ENCODE data around the gene ACACA. TPM values are rescaled to one million over a fixed set of nuclear protein-coding genes. Genes with fewer than 3 reads are reported as not detected.

ACACA gene
- total RNA-seq, 2 experiments from 2014 or later: 58.2 to 64.4 TPM

DNA sequence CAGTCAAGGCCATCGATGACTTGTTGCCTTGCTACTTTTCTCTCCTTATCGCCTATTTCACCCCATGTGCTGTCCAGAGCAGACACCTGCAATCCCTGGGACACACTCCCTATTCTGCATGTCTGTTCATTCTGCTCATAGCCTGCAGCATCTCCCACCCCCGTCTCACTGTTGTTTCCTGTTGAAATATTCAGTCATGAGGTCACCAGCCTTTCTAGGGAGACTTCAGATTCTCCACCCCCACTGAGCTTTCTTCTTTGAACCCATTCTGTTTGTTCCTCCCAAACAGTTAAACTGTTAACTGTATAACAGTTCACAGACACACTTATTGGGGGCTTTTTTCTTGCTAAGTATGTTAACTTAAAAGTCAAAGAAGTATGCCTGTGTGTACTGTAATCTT is 363.4 kb downstream of the ACACA start:
- CTCF ChIA-PET: no interaction called here
- Mint-ChIP-seq H3K9me3 (no peaks in the 10 kb centered on the region), H3K27ac (no peak overlapping the region), H3K36me3 (peaks cover 7% of the 10 kb centered on the region), H3K27me3 (no peaks in the 10 kb centered on the region), H3K4me1 (ENCODE audit: low read depth) (peaks cover 10% of the 10 kb centered on the region), H3K4me3 (no peak overlapping the region)
- intact Hi-C loops (cut with micrococcal nuclease): loop anchor here (10.0 kb wide), 1 partner anchor 338 kb away; no protein-coding TSS in a partner anchor
- POLR2A ChIA-PET: no interaction called here
- no peak for DNase-seq

DNA sequence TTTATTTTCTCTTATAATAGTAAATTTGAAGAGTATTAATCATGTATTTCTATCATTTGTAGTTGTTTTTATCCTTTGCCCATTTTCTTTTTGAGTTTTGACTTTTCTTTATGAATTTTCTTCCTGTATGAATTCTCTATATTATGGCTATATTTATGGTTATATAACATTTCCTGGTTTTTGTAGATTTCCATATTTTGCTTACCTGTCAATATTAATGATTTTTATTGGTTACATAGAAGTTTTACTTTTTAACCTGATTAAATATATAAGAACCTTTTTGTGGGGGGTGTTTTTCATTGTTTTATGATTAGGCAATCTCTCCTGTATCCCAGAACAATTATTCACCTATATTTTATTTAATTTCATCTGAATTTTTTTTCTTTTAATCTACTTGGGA is 364.7 kb downstream of the ACACA start:
- no peak overlapping the region for H3K27ac Mint-ChIP-seq
- H3K36me3 Mint-ChIP-seq: peaks cover 4% of the 10 kb centered on the region
- CTCF ChIA-PET: no interaction called here
- no peak for DNase-seq
- intact Hi-C loops (cut with micrococcal nuclease): loop anchor here (10.0 kb wide), 1 partner anchor 337 kb away; no protein-coding TSS in a partner anchor
- no peaks in the 10 kb centered on the region for H3K27me3 Mint-ChIP-seq
- POLR2A ChIA-PET: no interaction called here
- H3K4me3 Mint-ChIP-seq: no peak overlapping the region
- H3K4me1 Mint-ChIP-seq (ENCODE audit: low read depth): peaks cover 4% of the 10 kb centered on the region
- H3K9me3 Mint-ChIP-seq: no peaks in the 10 kb centered on the region

DNA sequence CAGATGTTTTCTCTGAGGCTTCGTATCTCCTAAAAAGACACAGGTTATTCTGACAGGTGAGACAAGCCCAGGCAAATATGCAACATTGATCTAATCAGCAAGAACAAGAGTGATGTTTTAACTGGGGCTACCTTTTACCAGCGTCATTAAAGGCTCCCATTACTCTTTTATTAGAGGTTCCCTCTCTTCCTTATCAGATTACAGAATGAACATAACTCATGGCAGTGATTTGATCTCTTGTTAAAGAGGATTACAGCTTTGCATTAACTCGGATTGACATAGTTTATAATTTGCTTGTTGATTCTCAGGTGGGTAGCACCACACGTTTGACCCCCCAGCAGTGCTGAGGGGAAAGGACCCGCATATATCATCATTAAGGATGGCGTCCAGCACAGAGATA is 367.4 kb downstream of the ACACA start:
- peaks cover 4% of the 10 kb centered on the region for H3K4me1 Mint-ChIP-seq (ENCODE audit: low read depth)
- peaks cover 8% of the 10 kb centered on the region for H3K36me3 Mint-ChIP-seq
- ChIA-PET POLR2A (no interaction called here), CTCF (interaction anchor here (1.8 kb wide), 1 partner anchor 9 kb away, joined by 8 read pairs; no protein-coding TSS in a partner anchor)
- H3K9me3 Mint-ChIP-seq: no peaks in the 10 kb centered on the region
- DNase-seq: no peak
- H3K27ac Mint-ChIP-seq: no peak overlapping the region
- H3K4me3 Mint-ChIP-seq: no peak overlapping the region
- no peaks in the 10 kb centered on the region for H3K27me3 Mint-ChIP-seq
- intact Hi-C loops (cut with micrococcal nuclease): no loop called here

DNA sequence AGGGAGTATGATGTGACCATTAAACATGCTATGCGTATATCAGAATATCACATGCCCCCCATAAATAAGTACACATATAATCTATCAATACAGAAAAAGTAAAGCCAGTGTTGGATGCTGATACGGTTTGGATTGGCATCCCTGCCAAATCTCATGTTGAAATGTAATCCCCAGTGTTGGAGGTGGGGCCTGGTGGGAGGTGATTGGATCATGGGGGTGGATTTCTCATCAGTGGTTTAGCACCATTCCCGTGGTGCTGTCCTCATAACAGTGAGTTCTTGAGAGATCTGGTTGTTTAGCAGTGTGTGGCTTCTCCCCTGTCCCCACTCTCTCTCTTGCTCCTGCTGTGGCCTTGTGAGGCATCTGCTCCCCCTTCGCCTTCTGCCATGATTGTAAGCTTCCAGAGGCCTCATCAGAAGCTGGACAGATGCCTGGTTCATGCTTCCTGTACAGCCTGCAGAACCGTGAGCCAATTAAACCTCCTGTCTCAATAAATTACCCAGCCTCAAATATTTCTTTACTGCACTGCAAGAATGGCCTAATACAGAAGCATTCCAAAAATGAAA is 369.0 kb downstream of the ACACA start:
- no peak for DNase-seq
- Mint-ChIP-seq H3K4me3 (no peak overlapping the region), H3K9me3 (no peaks in the 10 kb centered on the region), H3K4me1 (ENCODE audit: low read depth) (no peaks in the 10 kb centered on the region), H3K27me3 (no peaks in the 10 kb centered on the region), H3K36me3 (peaks cover 6% of the 10 kb centered on the region), H3K27ac (no peak overlapping the region)
- POLR2A ChIA-PET: no interaction called here
- CTCF ChIA-PET: interaction anchor here (1.1 kb wide), 1 partner anchor 10 kb away, joined by 5 read pairs; no protein-coding TSS in a partner anchor
- intact Hi-C loops (cut with micrococcal nuclease): no loop called here

Other genes starting within 250 kb of the ACACA start
- not detected for gene C17orf78, start 30.9 kb downstream of the ACACA start, total RNA-seq
- gene TADA2A, start 50 bp upstream of the ACACA start, total RNA-seq: 10 to 100 TPM; 35.8 to 36.5 TPM
- gene DUSP14, start 83.1 kb upstream of the ACACA start, total RNA-seq: 10 to 100 TPM; 17.4 to 19.0 TPM
- 10 to 100 TPM; 44.4 to 45.2 TPM for gene SYNRG, start 202.6 kb upstream of the ACACA start, total RNA-seq
- gene DDX52, start 236.6 kb upstream of the ACACA start, total RNA-seq: 10 to 100 TPM; 24.9 to 26.2 TPM